ENCODE measurements around the gene VIP.

Gene VIP

GRCh38 chr6:152783217-152783878, 32.8 kb downstream of the VIP start:
- DNase-seq: no peak

- no peak for DNase-seq
These were observed 44.1 kb downstream of the VIP start for GRCh38 chr6:152794696-152795095.

- no peak for DNase-seq
These were observed 53.6 kb downstream of the VIP start for GRCh38 chr6:152804150-152804549.
